ENCODE results near the gene ELK4. TPM values are rescaled to one million over a fixed set of nuclear protein-coding genes. Genes with fewer than 3 reads are reported as not detected.
A peak's percentile ranks its signal among the peaks of the same experiment; 100 is the strongest.

ELK4 gene
- total RNA-seq, 1 donor from 2014 or later: 50.4 TPM

GRCh38 chr1:205658943-205659581 lies 27.3 kb upstream of the ELK4 start:
- H3K4me3 Mint-ChIP-seq (ENCODE audit: unreplicated experiment): peak overlapping the region; percentile 35
- no peaks in the 10 kb centered on the region for H3K27me3 Mint-ChIP-seq (ENCODE audit: unreplicated experiment)
- DNase-seq (ENCODE audit: extremely low spot score, unreplicated experiment): peak; percentile 92
- no peaks in the 10 kb centered on the region for H3K36me3 Mint-ChIP-seq (ENCODE audit: unreplicated experiment)
- peak; percentile 93 for TF ChIP-seq CTCF (IDR thresholded peaks at IDR 0.05)
- no peaks in the 10 kb centered on the region for H3K9me3 Mint-ChIP-seq (ENCODE audit: unreplicated experiment)
- peaks cover 4% of the 10 kb centered on the region for H3K4me1 Mint-ChIP-seq (ENCODE audit: unreplicated experiment)
- no peak overlapping the region for H3K27ac Mint-ChIP-seq (ENCODE audit: unreplicated experiment)

- Mint-ChIP-seq H3K27ac (ENCODE audit: unreplicated experiment) (no peak overlapping the region), H3K4me3 (ENCODE audit: unreplicated experiment) (no peak overlapping the region)
- DNase-seq (ENCODE audit: extremely low spot score, unreplicated experiment): no peak
Measured at GRCh38 chr1:205656236-205656635, 24.4 kb upstream of the ELK4 start.

GRCh38 chr1:205652984-205653383 lies 21.2 kb upstream of the ELK4 start:
- no peak for TF ChIP-seq CTCF (IDR thresholded peaks at IDR 0.05)
- Mint-ChIP-seq H3K27me3 (ENCODE audit: unreplicated experiment) (no peaks in the 10 kb centered on the region), H3K27ac (ENCODE audit: unreplicated experiment) (no peak overlapping the region), H3K4me1 (ENCODE audit: unreplicated experiment) (no peaks in the 10 kb centered on the region), H3K9me3 (ENCODE audit: unreplicated experiment) (no peaks in the 10 kb centered on the region), H3K36me3 (ENCODE audit: unreplicated experiment) (no peaks in the 10 kb centered on the region), H3K4me3 (ENCODE audit: unreplicated experiment) (no peak overlapping the region)
- no peak for DNase-seq (ENCODE audit: extremely low spot score, unreplicated experiment)

More at GRCh38 chr1:205656236-205656635, 24.4 kb upstream of the ELK4 start:
- Mint-ChIP-seq H3K9me3 (ENCODE audit: unreplicated experiment) (no peaks in the 10 kb centered on the region), H3K27me3 (ENCODE audit: unreplicated experiment) (no peaks in the 10 kb centered on the region), H3K4me1 (ENCODE audit: unreplicated experiment) (peaks cover 4% of the 10 kb centered on the region), H3K36me3 (ENCODE audit: unreplicated experiment) (no peaks in the 10 kb centered on the region)
- TF ChIP-seq CTCF (IDR thresholded peaks at IDR 0.05): no peak

- TF ChIP-seq CTCF (IDR thresholded peaks at IDR 0.05): no peak
- Mint-ChIP-seq H3K27me3 (ENCODE audit: unreplicated experiment) (no peaks in the 10 kb centered on the region), H3K4me1 (ENCODE audit: unreplicated experiment) (no peaks in the 10 kb centered on the region), H3K36me3 (ENCODE audit: unreplicated experiment) (no peaks in the 10 kb centered on the region), H3K9me3 (ENCODE audit: unreplicated experiment) (no peaks in the 10 kb centered on the region), H3K27ac (ENCODE audit: unreplicated experiment) (no peak overlapping the region), H3K4me3 (ENCODE audit: unreplicated experiment) (no peak overlapping the region)
- no peak for DNase-seq (ENCODE audit: extremely low spot score, unreplicated experiment)
Measured at GRCh38 chr1:205650241-205650640, 18.4 kb upstream of the ELK4 start.

GRCh38 chr1:205645519-205645918 lies 13.7 kb upstream of the ELK4 start:
- no peak for DNase-seq (ENCODE audit: extremely low spot score, unreplicated experiment)
- no peak for TF ChIP-seq CTCF (IDR thresholded peaks at IDR 0.05)
- H3K4me3 Mint-ChIP-seq (ENCODE audit: unreplicated experiment): no peak overlapping the region
- no peaks in the 10 kb centered on the region for H3K9me3 Mint-ChIP-seq (ENCODE audit: unreplicated experiment)
- H3K27me3 Mint-ChIP-seq (ENCODE audit: unreplicated experiment): no peaks in the 10 kb centered on the region
- H3K27ac Mint-ChIP-seq (ENCODE audit: unreplicated experiment): no peak overlapping the region
- no peaks in the 10 kb centered on the region for H3K4me1 Mint-ChIP-seq (ENCODE audit: unreplicated experiment)
- no peaks in the 10 kb centered on the region for H3K36me3 Mint-ChIP-seq (ENCODE audit: unreplicated experiment)
